A673 (cell line): ENCODE results near the gene SLC6A6. TPM values are rescaled to one million over a fixed set of nuclear protein-coding genes. Genes with fewer than 3 reads are reported as not detected.

Source experiments
- BruUV-seq: library from RNA; stranded (reverse); fragments of 400-500 nt; replicated peaks from 2 replicates; lab custom pipeline; 2021; lab: Mats Ljungman, UMichigan
- CTCF ChIA-PET: fragments of 300-600 bp; sonication (Branson Sonifier 250); formaldehyde crosslinking; loops from one replicate; lab custom pipeline; 2022; ENCODE audit warnings: antibody characterized with exemption; lab: Charles Lee
- POLR2A ChIA-PET: fragments of 300-600 bp; sonication (Branson Sonifier 250); formaldehyde crosslinking; loops from one replicate; lab custom pipeline; 2022; ENCODE audit warnings: antibody characterized with exemption; ENCODE audit not compliant: low non-redundant PET; lab: Charles Lee
- DNase-seq: peaks from one replicate; pipeline ENCODE4 v3.0.0-alpha.2; 2015; ENCODE audit warnings: low spot score
- H3K27ac ChIP-seq: fragments of 200-600 bp; sonication (generic); 2 replicates; pipeline ENCODE4 v1.5.1; 2016; ENCODE audit warnings: mixed run types, low read depth, mild to moderate bottlenecking, mixed read lengths, antibody characterized with exemption, low read length; ENCODE audit not compliant: poor library complexity, severe bottlenecking
- H3K27me3 ChIP-seq: fragments of 200-600 bp; sonication (generic); replicated peaks from 2 replicates; pipeline ENCODE4 v1.6.1; 2017; ENCODE audit warnings: mixed run types, low read depth, mild to moderate bottlenecking, mixed read lengths, antibody characterized with exemption, low read length; ENCODE audit not compliant: insufficient read depth, poor library complexity
- H3K36me3 ChIP-seq: fragments of 200-600 bp; sonication (generic); 2 replicates; pipeline ENCODE4 v1.6.1; 2016; ENCODE audit warnings: mixed run types, mild to moderate bottlenecking, mixed read lengths, antibody characterized with exemption, low read length; ENCODE audit not compliant: insufficient read depth, poor library complexity, severe bottlenecking
- H3K4me1 ChIP-seq: fragments of 200-600 bp; sonication (generic); 2 replicates; pipeline ENCODE4 v1.6.1; 2017; ENCODE audit warnings: mixed run types, mild to moderate bottlenecking, mixed read lengths, antibody characterized with exemption, low read length; ENCODE audit not compliant: insufficient read depth, poor library complexity, severe bottlenecking
- H3K4me3 ChIP-seq: fragments of 200-600 bp; sonication (generic); 2 replicates; pipeline ENCODE4 v1.5.1; 2016; ENCODE audit warnings: low read depth, mixed run types, mild to moderate bottlenecking, mixed read lengths, low read length; ENCODE audit not compliant: poor library complexity, severe bottlenecking
- H3K9me3 ChIP-seq: fragments of 200-600 bp; sonication (generic); 2 replicates; pipeline ENCODE4 v1.6.1; 2016; ENCODE audit warnings: mixed run types, low read depth, mild to moderate bottlenecking, mixed read lengths, antibody characterized with exemption, low read length; ENCODE audit not compliant: poor library complexity, severe bottlenecking
- EZH2 ChIP-seq: fragments of 200-600 bp; sonication (generic); IDR thresholded peaks from 2 replicates; pipeline ENCODE4 v1.6.1; 2017; ENCODE audit warnings: borderline replicate concordance, low read depth, mild to moderate bottlenecking, mixed read lengths, antibody characterized with exemption, low read length; ENCODE audit not compliant: poor library complexity, severe bottlenecking
- intact Hi-C: fragments of 100-400 bp; cut with micrococcal nuclease; formaldehyde crosslinking; loops from one replicate; pipeline ENCODE4 v1.10.0; 2022; ENCODE audit not compliant: unreplicated experiment
- total RNA-seq: library from RNA; stranded (reverse); gene quantifications from 2 replicates; pipeline ENCODE4 v1.2.3, GENCODE V29; 2021
- TF ChIP-seq, protein P1 (sequence below): fragments of 300-800, 200-600 bp; sonication (generic); conservative IDR thresholded peaks from 2 replicates; pipeline ENCODE4 v1.5.1; 2017; ENCODE audit warnings: low read depth, mild to moderate bottlenecking, antibody characterized with exemption, low read length, moderate library complexity, mixed read lengths

Gene SLC6A6
- total RNA-seq, 1 experiment from 2014 or later: 55.1 TPM

DNA sequence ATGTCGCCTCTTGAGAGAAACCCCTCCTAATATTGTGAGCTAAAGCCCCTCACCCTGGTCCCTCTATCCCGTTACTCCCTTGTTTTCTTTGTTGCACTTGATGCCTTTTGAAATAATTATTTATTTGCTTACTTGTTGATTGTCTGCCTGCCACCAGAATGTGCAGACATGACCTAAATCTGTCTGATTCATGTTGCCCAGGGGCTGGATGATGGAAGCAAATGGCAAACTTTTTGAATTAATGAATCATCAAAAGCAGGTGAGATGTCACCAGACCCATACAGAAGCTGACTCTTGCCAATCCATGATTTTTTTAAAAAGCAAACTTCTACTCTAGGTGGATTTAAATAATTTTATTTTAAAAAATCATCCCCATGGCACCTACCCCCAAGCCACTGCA, 88.4 kb downstream of the SLC6A6 start:
- DNase-seq: no peak
- H3K4me3 ChIP-seq: no peak overlapping the region
- ChIA-PET POLR2A (no interaction called here), CTCF (interaction anchor here (0.7 kb wide), 1 partner anchor 61 kb away, joined by 3 read pairs; no protein-coding TSS in a partner anchor)
- no peaks in the 10 kb centered on the region for H3K9me3 ChIP-seq
- H3K27ac ChIP-seq: no peak overlapping the region
- TF ChIP-seq, protein P1, sequence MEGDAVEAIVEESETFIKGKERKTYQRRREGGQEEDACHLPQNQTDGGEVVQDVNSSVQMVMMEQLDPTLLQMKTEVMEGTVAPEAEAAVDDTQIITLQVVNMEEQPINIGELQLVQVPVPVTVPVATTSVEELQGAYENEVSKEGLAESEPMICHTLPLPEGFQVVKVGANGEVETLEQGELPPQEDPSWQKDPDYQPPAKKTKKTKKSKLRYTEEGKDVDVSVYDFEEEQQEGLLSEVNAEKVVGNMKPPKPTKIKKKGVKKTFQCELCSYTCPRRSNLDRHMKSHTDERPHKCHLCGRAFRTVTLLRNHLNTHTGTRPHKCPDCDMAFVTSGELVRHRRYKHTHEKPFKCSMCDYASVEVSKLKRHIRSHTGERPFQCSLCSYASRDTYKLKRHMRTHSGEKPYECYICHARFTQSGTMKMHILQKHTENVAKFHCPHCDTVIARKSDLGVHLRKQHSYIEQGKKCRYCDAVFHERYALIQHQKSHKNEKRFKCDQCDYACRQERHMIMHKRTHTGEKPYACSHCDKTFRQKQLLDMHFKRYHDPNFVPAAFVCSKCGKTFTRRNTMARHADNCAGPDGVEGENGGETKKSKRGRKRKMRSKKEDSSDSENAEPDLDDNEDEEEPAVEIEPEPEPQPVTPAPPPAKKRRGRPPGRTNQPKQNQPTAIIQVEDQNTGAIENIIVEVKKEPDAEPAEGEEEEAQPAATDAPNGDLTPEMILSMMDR: no peak
- TF ChIP-seq EZH2: no peak
- no TSS peak for BruUV-seq
- no peaks in the 10 kb centered on the region for H3K4me1 ChIP-seq
- peaks cover 5% of the 10 kb centered on the region for H3K36me3 ChIP-seq
- intact Hi-C loops: no loop called here
- H3K27me3 ChIP-seq: no peaks in the 10 kb centered on the region

DNA sequence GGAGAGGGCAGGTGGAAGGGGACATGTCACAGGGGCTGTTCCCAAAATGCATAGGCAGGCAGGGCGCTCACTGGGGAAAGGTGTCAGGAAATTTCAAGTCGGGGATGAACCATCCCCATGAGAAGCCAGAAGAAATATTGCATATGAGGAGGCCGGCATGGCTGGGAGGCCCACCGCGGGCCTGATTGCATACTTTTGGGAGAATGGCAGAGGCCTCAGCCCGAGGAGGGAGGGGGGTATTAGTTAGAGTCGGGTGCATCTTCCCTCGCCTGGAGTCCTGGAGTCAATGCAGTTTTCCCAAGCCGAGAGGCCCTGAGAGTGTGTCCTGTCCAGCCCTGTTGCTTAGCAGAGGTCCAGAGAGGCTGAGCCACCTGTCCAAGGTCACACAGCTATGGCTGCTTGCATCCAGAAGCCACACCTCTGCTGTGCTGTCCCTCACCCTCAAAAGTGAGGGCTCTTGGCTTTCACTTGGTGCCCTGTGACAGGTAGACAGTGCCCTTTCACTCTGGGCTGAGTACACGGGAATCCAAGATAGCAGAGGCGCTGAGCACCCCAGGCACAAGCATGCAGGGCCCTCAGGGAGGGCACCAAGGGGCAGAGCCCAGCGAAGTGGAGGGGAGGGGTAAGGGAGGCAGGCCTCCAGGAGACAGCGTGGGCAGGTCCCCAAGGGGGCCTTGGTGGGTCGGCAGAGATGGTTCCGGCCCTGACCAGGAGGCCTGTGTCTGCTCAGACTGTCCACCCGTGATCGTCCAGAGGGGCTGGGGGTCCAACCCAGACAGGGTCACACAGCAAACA, 89.2 kb downstream of the SLC6A6 start:
- peaks cover 5% of the 10 kb centered on the region for H3K36me3 ChIP-seq
- ChIA-PET POLR2A (no interaction called here), CTCF (no interaction called here)
- H3K27me3 ChIP-seq: no peaks in the 10 kb centered on the region
- no peak overlapping the region for H3K4me3 ChIP-seq
- H3K9me3 ChIP-seq: no peaks in the 10 kb centered on the region
- no peak for TF ChIP-seq EZH2
- TF ChIP-seq, protein P1: no peak
- no peak for DNase-seq
- no peak overlapping the region for H3K27ac ChIP-seq
- intact Hi-C loops: no loop called here
- no peaks in the 10 kb centered on the region for H3K4me1 ChIP-seq
- no TSS peak for BruUV-seq

GRCh38 chr3:14492948-14493881, 90.8 kb downstream of the SLC6A6 start:
- DNase-seq: no peak
- Histone ChIP-seq H3K9me3 (no peaks in the 10 kb centered on the region), H3K4me3 (no peak overlapping the region), H3K36me3 (peaks cover 5% of the 10 kb centered on the region), H3K27me3 (no peaks in the 10 kb centered on the region), H3K27ac (no peak overlapping the region), H3K4me1 (no peaks in the 10 kb centered on the region)
- no TSS peak for BruUV-seq
- TF ChIP-seq, protein P1: no peak
- TF ChIP-seq EZH2: no peak
- CTCF ChIA-PET: no interaction called here
- POLR2A ChIA-PET: no interaction called here
- intact Hi-C loops: no loop called here
